Type B pancreatic cell (in vitro differentiated cells): ENCODE results near the gene SLC35F3. TPM values are rescaled to one million over a fixed set of nuclear protein-coding genes. Genes with fewer than 3 reads are reported as not detected.
A peak's percentile ranks its signal among the peaks of the same experiment; 100 is the strongest.

Experiments used
- DNase-seq: peaks from one replicate; pipeline ENCODE4 v3.0.0; 2021; ENCODE audit warnings: mixed read lengths; ENCODE audit not compliant: unreplicated experiment; ENCODE audit errors: extremely low spot score
- H3K27ac Mint-ChIP-seq: 2 replicates; pipeline ENCODE4 v1.8.0; 2021; ENCODE audit warnings: mild to moderate bottlenecking, mixed read lengths
- H3K27me3 Mint-ChIP-seq: 2 replicates; pipeline ENCODE4 v1.8.0; 2021; ENCODE audit warnings: mixed read lengths
- H3K36me3 Mint-ChIP-seq: 2 replicates; pipeline ENCODE4 v1.8.0; 2021; ENCODE audit warnings: mixed read lengths
- H3K4me1 Mint-ChIP-seq: one replicate; pipeline ENCODE4 v1.8.0; 2021; ENCODE audit warnings: mixed read lengths; ENCODE audit not compliant: unreplicated experiment
- H3K4me3 Mint-ChIP-seq: 2 replicates; pipeline ENCODE4 v1.8.0; 2021; ENCODE audit warnings: mild to moderate bottlenecking, mixed read lengths
- H3K9me3 Mint-ChIP-seq: 2 replicates; pipeline ENCODE4 v1.8.0; 2021; ENCODE audit warnings: mixed read lengths
- CTCF ChIP-seq: fragments of 200-600 bp; sonication (generic); conservative IDR thresholded peaks from 2 replicates; pipeline ENCODE4 v1.5.0; 2021; ENCODE audit warnings: antibody characterized with exemption, mild to moderate bottlenecking
- total RNA-seq: library from RNA; stranded (reverse); gene quantifications from 2 replicates; pipeline ENCODE4 v1.2.1, GENCODE V29; 2021; ENCODE audit warnings: low replicate concordance

Gene SLC35F3
- total RNA-seq, 1 donor from 2014 or later: 2.1 TPM

GRCh38 chr1:234185438-234185837 is 281.0 kb downstream of the SLC35F3 start:
- no peaks in the 10 kb centered on the region for H3K9me3 Mint-ChIP-seq
- no peak for TF ChIP-seq CTCF
- no peak overlapping the region for H3K4me3 Mint-ChIP-seq
- no peaks in the 10 kb centered on the region for H3K4me1 Mint-ChIP-seq
- no peak overlapping the region for H3K27ac Mint-ChIP-seq
- H3K36me3 Mint-ChIP-seq: no peaks in the 10 kb centered on the region
- peaks cover 23% of the 10 kb centered on the region for H3K27me3 Mint-ChIP-seq
- no peak for DNase-seq

GRCh38 chr1:234186037-234186688 is 281.7 kb downstream of the SLC35F3 start:
- TF ChIP-seq CTCF: no peak
- Mint-ChIP-seq H3K9me3 (no peaks in the 10 kb centered on the region), H3K4me3 (no peak overlapping the region), H3K27me3 (peaks cover 18% of the 10 kb centered on the region), H3K27ac (no peak overlapping the region), H3K36me3 (no peaks in the 10 kb centered on the region), H3K4me1 (no peaks in the 10 kb centered on the region)
- no peak for DNase-seq

GRCh38 chr1:234188454-234188792 is 283.9 kb downstream of the SLC35F3 start:
- Mint-ChIP-seq H3K27ac (no peak overlapping the region), H3K27me3 (peaks cover 23% of the 10 kb centered on the region), H3K36me3 (no peaks in the 10 kb centered on the region), H3K4me1 (no peaks in the 10 kb centered on the region), H3K9me3 (peaks cover 7% of the 10 kb centered on the region), H3K4me3 (no peak overlapping the region)
- DNase-seq: no peak
- TF ChIP-seq CTCF: peak; percentile 53

- no peak for DNase-seq
- H3K4me3 Mint-ChIP-seq: no peak overlapping the region
- H3K9me3 Mint-ChIP-seq: peaks cover 8% of the 10 kb centered on the region
- peaks cover 37% of the 10 kb centered on the region for H3K27me3 Mint-ChIP-seq
- no peaks in the 10 kb centered on the region for H3K4me1 Mint-ChIP-seq
- H3K27ac Mint-ChIP-seq: no peak overlapping the region
- TF ChIP-seq CTCF: no peak
- no peaks in the 10 kb centered on the region for H3K36me3 Mint-ChIP-seq
Observed at GRCh38 chr1:234197839-234198238, 293.4 kb downstream of the SLC35F3 start.

GRCh38 chr1:234199476-234200127 is 295.1 kb downstream of the SLC35F3 start:
- no peak for DNase-seq
- Mint-ChIP-seq H3K9me3 (no peaks in the 10 kb centered on the region), H3K4me3 (no peak overlapping the region), H3K27ac (no peak overlapping the region), H3K36me3 (no peaks in the 10 kb centered on the region), H3K4me1 (no peaks in the 10 kb centered on the region), H3K27me3 (peaks cover 33% of the 10 kb centered on the region)
- no peak for TF ChIP-seq CTCF
